GM18499 (cell line): ENCODE data around the gene TMF1.
A peak's percentile ranks its signal among the peaks of the same experiment; 100 is the strongest.

ENCODE experiments used
- ATAC-seq: cut with Tn5 transposase; IDR thresholded peaks from one replicate; pipeline ENCODE4 v1.9.1; 2021; ENCODE audit warnings: moderate number of reproducible peaks; ENCODE audit not compliant: insufficient read depth, unreplicated experiment

Gene TMF1

GRCh38 chr3:69014022-69014580 lies 38.0 kb downstream of the TMF1 start:
- no peak for ATAC-seq

GRCh38 chr3:69013253-69014021 lies 38.7 kb downstream of the TMF1 start, which contains the start of gene EOGT:
TSS of gene EOGT (minus strand) at chr3:69013684. CDS start at chr3:69009846, 3,838 bp downstream.
- ATAC-seq, result peak; percentile 47

- peak; percentile 24 for ATAC-seq
These were observed 39.3 kb downstream of the TMF1 start for GRCh38 chr3:69012800-69013252.

DNA sequence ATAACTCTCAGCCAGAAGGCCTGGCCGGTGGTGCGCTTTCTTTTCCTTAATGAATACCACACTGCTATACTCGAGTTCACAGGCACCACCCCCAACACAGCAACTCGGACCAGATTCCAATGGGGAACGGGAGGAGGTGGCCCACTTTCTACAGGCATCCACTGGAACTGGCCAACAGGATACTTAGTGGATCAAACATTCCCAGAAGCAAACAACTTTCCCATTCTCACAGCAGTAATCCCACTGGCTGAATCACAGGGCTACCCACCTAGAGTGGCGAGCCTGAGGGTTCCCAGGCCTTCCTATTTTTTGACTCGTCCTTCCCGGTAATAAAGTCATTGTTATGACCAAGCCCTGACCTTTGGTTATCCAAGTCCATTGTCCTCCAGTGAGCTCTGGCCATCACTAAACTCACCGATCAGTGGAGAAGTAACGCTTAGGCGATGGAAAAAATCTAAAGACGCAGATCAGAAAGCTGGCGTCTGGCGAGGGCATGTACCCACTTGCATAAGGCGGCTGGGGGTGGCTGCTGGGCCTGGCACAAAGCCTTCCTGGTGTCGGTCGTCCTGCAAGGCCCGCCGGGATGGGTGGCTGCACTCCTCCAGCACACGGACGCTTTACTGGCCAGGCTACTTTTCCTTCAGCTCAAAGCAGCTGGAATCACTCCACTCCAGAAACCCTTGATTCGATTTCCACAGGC lies 39.9 kb downstream of the TMF1 start:
- no peak for ATAC-seq

- no peak for ATAC-seq
These were observed 40.9 kb downstream of the TMF1 start for GRCh38 chr3:69011096-69011730.

GRCh38 chr3:69009559-69010410 lies 42.3 kb downstream of the TMF1 start:
- ATAC-seq, result no peak

GRCh38 chr3:69008980-69009379 lies 43.2 kb downstream of the TMF1 start:
- ATAC-seq, result no peak

- ATAC-seq, result no peak
These were observed 46.2 kb downstream of the TMF1 start for GRCh38 chr3:69005791-69006482.

DNA sequence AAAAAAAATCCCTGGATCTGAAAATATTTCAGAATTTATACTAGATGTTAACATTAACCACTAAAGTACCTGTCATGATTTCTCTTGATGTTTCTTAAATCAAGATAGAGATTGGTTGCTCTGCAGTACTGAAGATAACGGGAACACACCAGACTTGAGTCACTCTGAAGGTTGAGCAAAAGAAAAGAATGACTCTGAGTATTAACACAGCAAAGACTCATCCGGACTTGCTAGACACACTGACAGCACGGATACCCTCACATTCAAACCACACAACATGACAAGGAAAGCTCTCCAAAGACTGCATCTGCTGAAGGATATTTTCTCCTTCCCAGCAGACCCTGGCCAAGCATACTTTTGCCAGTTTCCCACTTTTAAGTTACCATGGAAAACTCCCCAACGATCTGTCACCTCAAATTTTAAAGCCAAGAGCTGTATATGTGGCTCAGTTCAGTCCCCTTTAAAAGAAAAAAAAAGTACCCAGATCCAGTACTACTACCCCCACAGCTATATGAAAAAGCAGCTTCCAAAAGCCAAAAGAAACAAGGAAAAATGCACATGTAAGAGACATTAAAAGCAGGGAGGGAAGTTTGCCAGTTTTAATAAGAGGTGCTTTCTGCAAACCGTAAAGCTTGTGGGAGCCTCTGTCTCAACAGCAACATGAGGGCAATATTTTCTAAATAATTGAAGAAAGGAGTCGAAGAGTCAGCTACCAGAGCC lies 46.9 kb downstream of the TMF1 start:
- ATAC-seq, result no peak

- ATAC-seq, result no peak
These were observed 48.0 kb downstream of the TMF1 start for GRCh38 chr3:69004138-69004537.

GRCh38 chr3:68999605-69000004 lies 52.5 kb downstream of the TMF1 start:
- ATAC-seq, result no peak

DNA sequence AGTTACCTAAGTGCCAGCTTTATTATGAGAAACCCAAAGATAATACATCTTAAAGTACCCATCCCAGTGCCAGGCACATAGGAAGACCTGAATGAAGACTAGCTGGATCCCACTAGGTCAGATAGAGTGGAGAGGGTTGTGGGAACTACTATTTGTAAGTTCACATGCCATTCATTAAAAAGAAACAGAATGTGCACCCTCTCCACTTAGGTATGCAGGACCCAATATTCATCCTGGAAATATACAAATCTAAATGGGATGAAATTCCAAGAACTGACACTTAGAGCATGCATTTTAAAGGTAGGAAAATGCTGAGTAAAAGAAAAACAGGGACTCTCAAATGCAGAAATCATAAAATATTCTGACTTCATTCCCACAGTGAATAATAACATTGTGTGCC lies 53.0 kb downstream of the TMF1 start:
- no peak for ATAC-seq

DNA sequence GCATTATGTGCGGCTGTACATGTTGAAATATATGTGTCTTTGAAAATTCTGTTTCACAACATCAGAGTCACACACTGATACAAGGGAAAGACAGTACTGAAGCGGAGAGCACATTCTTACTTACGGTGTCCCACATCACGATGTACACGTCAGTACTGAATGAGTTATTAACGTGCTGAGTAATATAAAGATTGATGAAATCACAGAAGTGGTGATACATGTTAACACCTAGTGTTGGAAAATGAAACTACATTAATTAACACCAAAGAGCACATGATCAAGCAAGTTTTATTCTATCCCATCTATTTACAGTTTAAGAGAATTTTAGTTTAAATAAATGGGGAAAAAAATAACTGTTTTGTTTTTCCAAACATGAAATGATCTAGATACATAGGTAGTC lies 54.2 kb downstream of the TMF1 start:
- ATAC-seq, result no peak

DNA sequence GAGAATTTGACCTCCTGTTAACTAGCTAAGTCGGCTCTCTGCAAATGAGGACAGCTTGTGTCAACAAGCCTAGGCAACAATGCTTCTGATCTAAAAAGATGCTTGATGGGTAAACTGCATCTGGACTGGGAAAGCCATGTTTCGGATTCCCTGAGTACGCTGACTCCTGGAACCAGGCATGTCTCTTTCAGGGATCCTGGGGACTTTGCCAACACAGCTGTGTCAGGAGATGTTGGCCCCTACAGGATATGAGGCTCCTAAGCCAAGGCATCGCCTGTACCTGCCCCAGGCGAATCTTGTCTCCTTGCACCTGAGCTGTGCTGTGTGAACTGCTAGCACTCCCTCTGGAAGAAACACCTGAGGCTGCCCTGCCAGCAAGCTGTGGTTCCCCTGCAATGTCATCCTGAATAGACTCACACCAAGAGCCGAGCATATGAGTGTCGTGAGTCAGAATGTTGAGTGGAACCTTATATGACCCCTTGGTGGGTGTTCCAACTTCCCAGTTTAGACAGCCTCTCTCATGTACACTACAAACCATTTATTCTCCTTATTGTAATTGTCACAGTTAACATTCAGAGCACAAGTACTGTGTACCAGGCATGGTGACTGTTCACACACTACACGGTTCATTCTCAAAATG lies 55.7 kb downstream of the TMF1 start:
- ATAC-seq, result no peak

DNA sequence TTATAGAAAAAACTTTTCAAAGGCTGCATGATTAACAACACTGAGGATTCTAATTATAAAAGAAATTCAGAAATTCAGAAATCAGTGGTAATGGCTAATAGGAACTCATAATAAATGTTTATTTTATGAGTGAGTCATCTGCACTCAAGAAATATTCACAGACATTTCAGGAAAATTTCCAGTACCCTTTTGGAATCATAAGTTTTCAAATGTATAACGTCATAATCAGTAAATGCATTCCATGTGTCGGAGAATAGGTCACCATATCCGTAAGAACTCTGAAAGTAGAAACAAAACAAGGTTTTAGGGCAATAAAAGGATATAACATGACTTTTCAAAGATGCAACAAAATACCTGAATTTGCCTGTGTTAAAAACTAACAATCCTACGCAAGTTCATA lies 63.4 kb downstream of the TMF1 start:
- no peak for ATAC-seq

DNA sequence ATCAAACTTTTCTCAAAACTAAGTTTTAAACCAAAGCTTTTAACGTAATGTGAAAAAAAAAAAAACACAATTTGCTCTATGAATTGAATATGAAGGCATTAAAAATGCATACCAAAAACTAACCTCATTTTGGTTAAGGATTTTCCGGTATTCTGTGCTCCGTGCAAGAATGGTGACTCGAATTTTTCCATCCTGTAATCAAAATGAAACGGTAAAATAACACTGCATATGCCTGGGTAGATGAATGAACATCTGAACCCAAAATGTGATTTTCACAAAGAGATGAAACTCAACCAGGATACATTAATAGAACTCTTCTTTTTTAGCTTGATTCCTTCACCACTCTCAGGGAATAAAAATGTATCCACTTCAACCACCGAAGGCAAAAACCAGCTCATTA lies 64.8 kb downstream of the TMF1 start:
- no peak for ATAC-seq

DNA sequence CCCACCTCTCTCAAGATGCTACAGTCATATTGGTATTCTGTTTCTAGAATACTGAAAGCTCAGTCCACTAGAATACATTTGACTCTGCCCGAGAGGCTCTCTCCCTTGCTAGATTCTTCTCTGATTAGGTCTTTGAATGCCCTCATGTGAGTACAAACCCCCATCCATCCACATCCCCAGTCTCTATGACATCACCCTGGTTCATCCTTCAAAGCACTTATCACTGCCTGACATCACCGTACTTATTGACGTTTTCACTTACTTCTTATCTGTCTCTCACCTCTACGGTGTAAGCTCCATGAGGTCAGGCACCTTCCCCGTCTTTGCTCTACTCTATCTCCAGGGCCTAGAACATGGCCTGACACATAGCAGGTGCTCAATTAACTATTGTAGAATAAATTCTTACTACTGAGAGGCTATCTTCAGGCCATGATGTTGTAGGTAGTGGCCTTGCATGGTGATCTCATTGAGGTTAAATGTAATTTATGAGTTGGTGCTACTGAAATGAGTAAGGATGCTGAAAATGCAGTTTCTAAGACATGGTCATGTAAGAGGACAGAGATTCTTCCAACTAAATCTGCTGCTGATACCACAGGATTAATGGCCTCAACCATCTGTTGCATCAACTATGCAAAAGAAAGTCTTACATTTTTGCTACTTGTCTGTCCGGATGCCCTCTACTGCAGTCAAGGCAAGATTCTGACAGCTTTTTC lies 65.5 kb downstream of the TMF1 start:
- ATAC-seq, result no peak
